HG03097 (cell line): ENCODE data around the gene STUB1.
A peak's percentile ranks its signal among the peaks of the same experiment; 100 is the strongest.

Experiments used
- ATAC-seq: cut with Tn5 transposase; IDR thresholded peaks from one replicate; pipeline ENCODE4 v1.9.1; 2021; ENCODE audit not compliant: unreplicated experiment, low FRiP score

STUB1 gene

GRCh38 chr16:679814-680624 lies at the start of gene STUB1:
STUB1 (plus strand) TSS chr16:680410; CDS start chr16:680526, 116 bp downstream.
- ATAC-seq: peak; percentile 34

GRCh38 chr16:630815-631405 lies 49.3 kb upstream of the STUB1 start, which contains the start of gene WFIKKN1:
WFIKKN1 (plus strand) TSS chr16:630985; CDS start chr16:631254, 269 bp downstream.
- no peak for ATAC-seq

- no peak for ATAC-seq
Measured at GRCh38 chr16:631808-632358, 48.3 kb upstream of the STUB1 start.

GRCh38 chr16:632486-633335 lies 47.5 kb upstream of the STUB1 start:
- ATAC-seq: no peak

- no peak for ATAC-seq
Measured at GRCh38 chr16:633336-634050, 46.7 kb upstream of the STUB1 start.

- ATAC-seq: no peak
Measured at GRCh38 chr16:634051-634670, 46.0 kb upstream of the STUB1 start.

- ATAC-seq: no peak
Measured at GRCh38 chr16:634996-635395, 45.2 kb upstream of the STUB1 start.

- ATAC-seq: no peak
Measured at GRCh38 chr16:635573-636205, 44.5 kb upstream of the STUB1 start.

GRCh38 chr16:636206-637080 lies 43.8 kb upstream of the STUB1 start, which contains the start of gene METTL26:
METTL26 (minus strand) TSS chr16:636305; CDS start chr16:636290, 15 bp downstream.
- ATAC-seq: peak; percentile 51

- ATAC-seq: no peak
Measured at GRCh38 chr16:637081-638018, 42.9 kb upstream of the STUB1 start.

GRCh38 chr16:638034-638543 lies 42.1 kb upstream of the STUB1 start:
- no peak for ATAC-seq

- no peak for ATAC-seq
Measured at GRCh38 chr16:638836-639235, 41.4 kb upstream of the STUB1 start.

GRCh38 chr16:640614-641013 lies 39.6 kb upstream of the STUB1 start:
- ATAC-seq: no peak

- peak; percentile 54 for ATAC-seq
Measured at GRCh38 chr16:641326-642188, 38.7 kb upstream of the STUB1 start, which contains the start of gene MCRIP2. MCRIP2 (plus strand) TSS chr16:641828; CDS start chr16:641992, 164 bp downstream.

GRCh38 chr16:642189-643049 lies 37.8 kb upstream of the STUB1 start:
- ATAC-seq: peak; percentile 21
